22Rv1 (cell line): Measurements from ENCODE around the gene C20orf144.
A peak's percentile ranks its signal among the peaks of the same experiment; 100 is the strongest.

Source experiments
- H3K27ac ChIP-seq: fragments of 450-650 bp; 2 replicates; pipeline ENCODE4 v1.5.1; 2017
- ZFX ChIP-seq: fragments of 450-650 bp; IDR thresholded peaks from 2 replicates; pipeline ENCODE4 v1.6.1; 2017; ENCODE audit warnings: antibody characterized with exemption, borderline replicate concordance
- TF ChIP-seq, protein P1 (sequence below): fragments of 450-650 bp; IDR thresholded peaks from 2 replicates; pipeline ENCODE4 v1.5.1; 2017; ENCODE audit warnings: mild to moderate bottlenecking

Gene C20orf144

DNA sequence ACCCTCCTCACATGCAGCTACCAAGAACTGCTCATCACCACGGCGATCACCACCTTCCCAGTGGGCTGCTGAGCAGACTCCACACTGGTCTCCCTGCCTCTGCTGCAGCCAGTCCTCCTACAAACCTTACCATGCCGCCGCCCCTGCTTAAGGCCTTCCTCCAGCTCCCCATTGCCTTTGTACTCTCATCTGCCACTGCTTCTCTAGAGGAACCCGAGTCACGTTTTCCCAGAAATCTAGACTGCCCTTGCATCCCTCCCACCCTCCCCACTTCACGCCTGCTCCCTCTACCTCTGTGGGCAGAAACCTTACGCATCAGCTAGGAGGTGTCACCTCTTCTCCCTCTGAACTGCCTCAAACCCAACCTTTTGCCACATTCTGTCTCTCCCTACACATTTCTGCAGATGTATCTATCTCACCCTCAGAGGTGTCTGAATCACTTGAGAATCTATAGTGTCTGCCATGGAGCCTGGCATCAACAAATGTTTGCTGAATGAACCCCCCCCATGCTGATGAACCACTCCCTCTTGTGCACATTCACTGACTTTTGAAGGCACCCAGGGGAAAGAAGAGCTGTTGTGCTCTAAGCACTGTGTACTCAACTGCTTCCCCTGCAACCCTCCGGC lies 19.7 kb downstream of the C20orf144 start:
- TF ChIP-seq, protein P1, sequence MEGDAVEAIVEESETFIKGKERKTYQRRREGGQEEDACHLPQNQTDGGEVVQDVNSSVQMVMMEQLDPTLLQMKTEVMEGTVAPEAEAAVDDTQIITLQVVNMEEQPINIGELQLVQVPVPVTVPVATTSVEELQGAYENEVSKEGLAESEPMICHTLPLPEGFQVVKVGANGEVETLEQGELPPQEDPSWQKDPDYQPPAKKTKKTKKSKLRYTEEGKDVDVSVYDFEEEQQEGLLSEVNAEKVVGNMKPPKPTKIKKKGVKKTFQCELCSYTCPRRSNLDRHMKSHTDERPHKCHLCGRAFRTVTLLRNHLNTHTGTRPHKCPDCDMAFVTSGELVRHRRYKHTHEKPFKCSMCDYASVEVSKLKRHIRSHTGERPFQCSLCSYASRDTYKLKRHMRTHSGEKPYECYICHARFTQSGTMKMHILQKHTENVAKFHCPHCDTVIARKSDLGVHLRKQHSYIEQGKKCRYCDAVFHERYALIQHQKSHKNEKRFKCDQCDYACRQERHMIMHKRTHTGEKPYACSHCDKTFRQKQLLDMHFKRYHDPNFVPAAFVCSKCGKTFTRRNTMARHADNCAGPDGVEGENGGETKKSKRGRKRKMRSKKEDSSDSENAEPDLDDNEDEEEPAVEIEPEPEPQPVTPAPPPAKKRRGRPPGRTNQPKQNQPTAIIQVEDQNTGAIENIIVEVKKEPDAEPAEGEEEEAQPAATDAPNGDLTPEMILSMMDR: no peak
- no peak for TF ChIP-seq ZFX
- no peak overlapping the region; the same call in 1 of the 2 replicates for H3K27ac ChIP-seq

DNA sequence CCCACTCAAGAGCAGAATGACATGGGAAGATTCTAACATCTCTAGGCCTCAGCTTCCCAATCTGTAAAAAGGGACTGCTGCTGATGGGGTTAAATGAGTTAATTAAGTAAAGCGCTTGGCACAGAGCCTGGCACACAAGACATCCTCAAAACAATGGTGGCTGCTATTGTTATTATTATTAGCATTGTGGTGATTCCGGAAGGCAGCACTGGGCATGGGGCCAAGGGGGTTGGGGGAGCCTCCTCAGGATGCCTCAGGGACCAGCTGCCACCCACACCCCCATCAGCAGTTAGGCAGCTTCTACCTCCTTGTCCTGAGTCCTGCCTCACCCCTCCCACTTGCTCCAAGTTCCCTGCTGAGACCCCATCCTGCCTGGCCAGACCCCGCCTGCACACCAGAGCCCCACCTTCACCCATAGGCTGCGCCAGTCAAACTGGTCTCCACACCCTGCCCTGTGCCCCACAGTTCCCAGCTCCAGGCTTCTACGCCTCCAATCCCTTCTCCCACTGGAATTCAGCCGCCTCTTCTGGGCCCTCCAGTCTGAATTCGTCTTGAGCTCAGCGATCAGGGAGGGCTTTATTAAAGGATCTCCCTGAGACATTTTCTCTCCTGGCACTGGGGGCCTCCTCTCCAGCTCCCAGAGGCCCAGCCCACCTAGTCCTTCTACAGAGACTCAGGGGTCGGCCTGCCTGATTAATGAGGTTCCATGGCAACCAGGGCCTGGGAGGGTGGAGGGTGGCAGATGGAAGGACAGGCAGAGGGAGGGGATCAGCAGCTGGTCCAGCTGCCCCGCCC lies 22.6 kb downstream of the C20orf144 start:
- peak overlapping the region; percentile 86 for H3K27ac ChIP-seq
- TF ChIP-seq, protein P1: no peak
- no peak for TF ChIP-seq ZFX

DNA sequence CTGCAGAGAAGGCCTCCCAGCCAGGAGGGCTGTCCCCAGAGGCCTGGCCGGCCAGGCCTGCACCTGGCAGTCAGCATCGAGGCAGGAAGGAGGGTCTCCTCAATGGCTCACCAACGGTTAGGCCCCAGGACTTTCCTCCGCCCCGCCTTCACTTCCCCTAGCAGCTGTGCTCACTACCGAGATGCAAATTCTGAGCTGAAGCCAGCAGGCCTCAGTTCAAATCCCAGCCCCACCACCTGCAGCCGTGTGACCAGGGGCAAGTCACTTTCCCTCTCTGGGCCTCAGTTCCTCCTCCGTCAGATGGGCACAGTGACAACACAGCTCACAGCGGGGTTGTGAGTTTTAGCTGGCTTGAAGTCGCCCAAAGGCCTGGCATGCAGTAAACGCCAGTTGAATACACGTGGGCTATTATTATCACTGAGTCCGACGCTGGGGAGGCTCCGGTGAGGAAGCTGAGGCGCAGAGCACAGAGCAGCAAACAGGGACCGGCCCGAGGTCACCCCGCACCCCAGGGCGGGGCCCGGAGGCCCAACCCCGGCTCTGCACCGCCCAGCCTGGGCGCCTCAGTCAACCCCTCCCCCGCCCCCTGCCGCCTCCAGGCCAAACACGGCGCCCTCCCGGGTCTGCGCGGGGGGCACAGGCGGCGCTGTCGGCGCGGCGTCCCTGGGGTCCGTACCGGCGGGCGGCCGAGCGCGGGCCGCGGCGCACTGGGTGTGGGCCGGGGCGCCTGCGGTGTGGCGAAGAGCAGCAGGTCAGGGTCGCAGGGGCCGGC lies 23.4 kb downstream of the C20orf144 start:
- H3K27ac ChIP-seq: peak overlapping the region; percentile 86
- TF ChIP-seq ZFX: no peak
- TF ChIP-seq, protein P1: no peak

DNA sequence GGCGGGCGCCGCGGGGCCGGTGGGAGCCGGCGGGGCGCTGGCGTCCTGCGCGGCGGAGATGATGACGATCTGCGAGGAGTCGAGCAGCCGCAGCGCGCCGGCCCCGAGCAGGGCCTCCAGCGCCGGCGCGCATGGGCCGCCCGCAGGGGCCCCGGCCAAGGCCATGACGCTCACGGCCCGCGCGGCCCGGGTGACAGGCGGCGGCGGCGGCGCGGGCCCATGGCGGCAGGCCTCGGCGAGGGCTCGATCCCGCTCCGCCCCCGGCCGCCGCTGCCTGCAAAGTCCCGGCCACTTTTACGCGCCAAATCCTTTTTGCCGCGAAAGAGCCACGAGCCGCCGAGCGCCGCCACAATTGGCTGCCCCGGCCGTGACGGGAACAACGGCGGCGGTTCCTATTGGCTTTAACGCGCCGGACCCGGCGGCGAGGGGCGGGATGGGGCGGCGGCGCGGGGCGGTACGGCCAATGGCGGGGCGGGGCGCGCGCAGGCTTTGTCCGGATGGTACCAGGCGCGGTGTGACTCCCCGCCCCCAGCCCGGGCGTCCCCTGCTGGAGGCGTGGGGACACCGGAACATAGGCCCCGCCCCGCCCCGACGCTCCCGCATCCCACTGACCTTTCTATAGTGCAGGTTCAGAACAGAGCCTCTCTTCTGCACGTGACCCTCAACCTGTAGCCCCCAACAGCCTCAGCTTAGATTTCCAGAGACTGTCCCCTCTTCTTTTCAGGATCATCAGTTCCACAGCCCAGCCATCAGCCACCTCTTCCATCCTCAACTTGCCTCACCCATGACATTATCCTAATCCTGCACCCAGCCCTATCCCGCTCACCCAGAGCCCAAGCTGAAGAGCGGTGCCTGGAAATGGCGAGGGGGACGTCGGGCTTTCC lies 24.2 kb downstream of the C20orf144 start, which contains the start of gene E2F1:
TSS of gene E2F1 (minus strand) at position 286 of the 884 bp plus-strand sequence. CDS start at position 165, 121 bp downstream.
- TF ChIP-seq ZFX: no peak
- TF ChIP-seq, protein P1: peak; percentile 34
- peak within 1 kb of the TSS; percentile 86 for H3K27ac ChIP-seq

DNA sequence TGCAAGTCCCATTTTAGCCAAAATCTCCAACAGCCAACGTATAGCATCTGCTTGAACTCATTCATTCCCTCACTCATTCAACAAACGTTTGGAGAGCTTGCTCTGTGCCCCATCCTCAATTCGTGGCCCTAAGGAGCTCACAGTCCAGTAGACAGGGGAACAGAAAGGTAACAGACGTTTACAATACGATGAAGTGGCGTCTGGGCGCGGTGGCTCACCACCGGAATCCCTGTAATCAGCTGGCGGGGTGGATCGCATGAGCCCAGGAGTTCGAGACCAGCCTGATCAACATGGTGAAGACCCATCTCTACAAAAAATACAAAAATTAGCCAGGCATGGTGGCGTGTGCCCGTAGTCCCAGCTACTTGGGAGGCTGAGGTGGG lies 24.8 kb downstream of the C20orf144 start:
- no peak for TF ChIP-seq ZFX
- TF ChIP-seq, protein P1: no peak
- 0 out of 2 replicates have a peak overlapping the region, but pooled peaks have one; percentile 86 for H3K27ac ChIP-seq

DNA sequence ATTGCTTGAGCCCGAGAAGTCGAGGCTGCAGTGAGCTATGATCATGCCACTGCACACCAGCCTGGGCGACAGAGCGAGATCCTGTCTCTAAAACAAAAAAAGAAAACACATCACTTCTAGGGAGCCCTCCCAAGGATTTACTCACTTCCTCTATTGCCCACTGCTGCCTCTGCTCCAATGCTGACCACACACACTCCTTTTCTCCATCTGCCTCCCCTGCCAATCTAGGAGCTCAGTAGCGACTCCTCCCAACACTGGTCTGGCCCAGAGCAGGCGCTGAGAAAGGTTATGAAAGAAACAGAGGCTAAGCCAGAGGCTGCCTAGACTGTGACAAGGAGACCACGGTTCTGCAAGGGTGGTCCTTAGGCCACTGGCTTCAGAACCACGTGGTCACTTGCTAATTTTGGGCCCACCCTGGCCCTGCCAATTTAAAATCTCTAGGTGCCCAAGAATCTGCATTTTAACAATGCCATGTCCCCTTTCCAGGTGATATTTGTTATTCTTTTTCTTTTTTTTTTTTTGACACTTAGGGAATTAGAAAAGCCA lies 25.3 kb downstream of the C20orf144 start:
- no peak overlapping the region for H3K27ac ChIP-seq
- no peak for TF ChIP-seq ZFX
- TF ChIP-seq, protein P1: no peak
